Airway epithelial cell (primary cell): ENCODE results near the gene DMRTB1. TPM values are rescaled to one million over a fixed set of nuclear protein-coding genes. Genes with fewer than 3 reads are reported as not detected.

Source experiments
- total RNA-seq: library from RNA; depleted of rRNA; stranded (reverse); fragments of >200 nt; gene quantifications from 2 replicates; pipeline ENCODE4 v1.2.3, GENCODE V29; 2015

Gene DMRTB1
- not detected in 2 replicates for total RNA-seq

GRCh38 chr1:53459321-53460175 is at the start of gene DMRTB1:
Gene DMRTB1 (plus strand): TSS chr1:53459399. CDS start chr1:53459454, 55 bp downstream.

Other genes with a start within 250 kb of the DMRTB1 start
- gene CZIB, start 238.8 kb upstream of the DMRTB1 start, total RNA-seq = 27.5 and 37.2 TPM in 2 replicates
- 24.4 and 39.3 TPM in 2 replicates for gene MAGOH, start 220.9 kb upstream of the DMRTB1 start, total RNA-seq
- gene LRP8, start 131.3 kb upstream of the DMRTB1 start, total RNA-seq = 13.7 and 18.3 TPM in 2 replicates